Measurements from ENCODE around the gene PNLIP.

The PNLIP gene

GRCh38 chr10:116545756-116546155 lies at the start of gene PNLIP:
PNLIP (plus strand) TSS chr10:116545931; CDS start chr10:116546093, 162 bp downstream.
- DNase-seq, result no peak

- DNase-seq, result no peak
These were observed 40.9 kb upstream of the PNLIP start for GRCh38 chr10:116504786-116505185.

- no peak for DNase-seq
These were observed 35.2 kb upstream of the PNLIP start for GRCh38 chr10:116510565-116510964.

- no peak for DNase-seq
These were observed 34.4 kb upstream of the PNLIP start for GRCh38 chr10:116511365-116511764.

- peak in 1 of 2 donors; percentile 11 for DNase-seq
These were observed 24.1 kb upstream of the PNLIP start for GRCh38 chr10:116521424-116522290.

GRCh38 chr10:116522803-116523381 lies 22.8 kb upstream of the PNLIP start:
- no peak for DNase-seq

- no peak for DNase-seq
These were observed 21.0 kb upstream of the PNLIP start for GRCh38 chr10:116524736-116525135.

- no peak for DNase-seq
These were observed 19.5 kb upstream of the PNLIP start for GRCh38 chr10:116526219-116526618.

GRCh38 chr10:116536810-116537209 lies 8.9 kb upstream of the PNLIP start:
- no peak for DNase-seq

GRCh38 chr10:116538456-116538855 lies 7.3 kb upstream of the PNLIP start:
- DNase-seq, result no peak

GRCh38 chr10:116538992-116539391 lies 6.7 kb upstream of the PNLIP start:
- no peak for DNase-seq

GRCh38 chr10:116540814-116541213 lies 4.9 kb upstream of the PNLIP start:
- DNase-seq, result no peak

GRCh38 chr10:116542007-116542677 lies 3.6 kb upstream of the PNLIP start:
- DNase-seq, result no peak

GRCh38 chr10:116545122-116545521 lies 609 bp upstream of the PNLIP start:
- no peak for DNase-seq

- no peak for DNase-seq
These were observed 2.6 kb downstream of the PNLIP start for GRCh38 chr10:116548301-116548700.

GRCh38 chr10:116553378-116553980 lies 7.7 kb downstream of the PNLIP start:
- no peak for DNase-seq

- DNase-seq, result no peak
These were observed 8.9 kb downstream of the PNLIP start for GRCh38 chr10:116554628-116555027.

- DNase-seq, result no peak
These were observed 10.1 kb downstream of the PNLIP start for GRCh38 chr10:116555880-116556279.

GRCh38 chr10:116557305-116557880 lies 11.7 kb downstream of the PNLIP start:
- no peak for DNase-seq

- no peak for DNase-seq
These were observed 19.8 kb downstream of the PNLIP start for GRCh38 chr10:116565534-116565933.

GRCh38 chr10:116566932-116567331 lies 21.2 kb downstream of the PNLIP start:
- DNase-seq, result no peak

GRCh38 chr10:116567335-116567734 lies 21.6 kb downstream of the PNLIP start:
- DNase-seq, result no peak

- DNase-seq, result no peak
These were observed 29.1 kb downstream of the PNLIP start for GRCh38 chr10:116574797-116575196.
